ENCODE measurements around the gene TMCO2.

DNA sequence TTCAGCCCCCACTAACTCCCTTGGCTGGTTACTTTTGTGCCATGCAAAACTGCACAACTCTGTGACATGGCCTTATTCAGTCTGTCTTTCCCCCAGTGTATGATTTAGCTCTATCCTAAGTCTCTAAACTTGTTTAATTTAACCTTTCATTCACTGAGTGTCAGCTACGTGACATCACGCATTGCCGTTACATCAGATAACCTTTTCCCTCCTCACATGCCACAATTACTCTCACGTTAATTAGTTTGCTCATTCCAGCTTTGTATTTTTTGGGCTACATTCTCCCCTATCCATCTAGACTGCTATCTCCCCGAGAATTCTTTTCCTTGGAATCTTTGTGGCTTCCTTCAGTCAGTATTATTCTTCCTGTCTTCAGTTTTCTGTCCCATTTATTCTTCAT, 29.4 kb upstream of the TMCO2 start:
- TF ChIP-seq, protein P1, sequence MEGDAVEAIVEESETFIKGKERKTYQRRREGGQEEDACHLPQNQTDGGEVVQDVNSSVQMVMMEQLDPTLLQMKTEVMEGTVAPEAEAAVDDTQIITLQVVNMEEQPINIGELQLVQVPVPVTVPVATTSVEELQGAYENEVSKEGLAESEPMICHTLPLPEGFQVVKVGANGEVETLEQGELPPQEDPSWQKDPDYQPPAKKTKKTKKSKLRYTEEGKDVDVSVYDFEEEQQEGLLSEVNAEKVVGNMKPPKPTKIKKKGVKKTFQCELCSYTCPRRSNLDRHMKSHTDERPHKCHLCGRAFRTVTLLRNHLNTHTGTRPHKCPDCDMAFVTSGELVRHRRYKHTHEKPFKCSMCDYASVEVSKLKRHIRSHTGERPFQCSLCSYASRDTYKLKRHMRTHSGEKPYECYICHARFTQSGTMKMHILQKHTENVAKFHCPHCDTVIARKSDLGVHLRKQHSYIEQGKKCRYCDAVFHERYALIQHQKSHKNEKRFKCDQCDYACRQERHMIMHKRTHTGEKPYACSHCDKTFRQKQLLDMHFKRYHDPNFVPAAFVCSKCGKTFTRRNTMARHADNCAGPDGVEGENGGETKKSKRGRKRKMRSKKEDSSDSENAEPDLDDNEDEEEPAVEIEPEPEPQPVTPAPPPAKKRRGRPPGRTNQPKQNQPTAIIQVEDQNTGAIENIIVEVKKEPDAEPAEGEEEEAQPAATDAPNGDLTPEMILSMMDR (IDR thresholded peaks at IDR 0.05): no peak
- no peak for TF ChIP-seq EZH2 (IDR thresholded peaks at IDR 0.05; ENCODE audit: borderline replicate concordance, insufficient read depth, low read depth, low read length, poor library complexity, severe bottlenecking)
